GM11168 (cell line): ENCODE data around the gene PNMA8A.

Experiments
- in situ Hi-C: fragments of 300-500 bp; cut with MboI; formaldehyde crosslinking; loops from one replicate; pipeline ENCODE4 v1.12.0; 2022; ENCODE audit warnings: low sequenced_read_pairs; ENCODE audit not compliant: unreplicated experiment

PNMA8A gene

GRCh38 chr19:46472592-46472991 is 1.2 kb upstream of the PNMA8A start:
- in situ Hi-C loops: no loop called here

GRCh38 chr19:46471811-46472543 is 614 bp upstream of the PNMA8A start:
- in situ Hi-C loops: no loop called here

- in situ Hi-C loops: no loop called here
These were observed 987 bp downstream of the PNMA8A start for GRCh38 chr19:46470376-46470775.

GRCh38 chr19:46469541-46470185 is 1.7 kb downstream of the PNMA8A start:
- in situ Hi-C loops: no loop called here

- in situ Hi-C loops: no loop called here
These were observed 4.7 kb downstream of the PNMA8A start for GRCh38 chr19:46466536-46467196.

GRCh38 chr19:46463516-46463915 is 7.8 kb downstream of the PNMA8A start:
- in situ Hi-C loops: no loop called here

GRCh38 chr19:46461537-46461936 is 9.8 kb downstream of the PNMA8A start:
- in situ Hi-C loops: no loop called here

- in situ Hi-C loops: no loop called here
These were observed 10.4 kb downstream of the PNMA8A start for GRCh38 chr19:46460981-46461380.

- in situ Hi-C loops: no loop called here
These were observed 11.3 kb downstream of the PNMA8A start for GRCh38 chr19:46460055-46460454.

- in situ Hi-C loops: no loop called here
These were observed 14.4 kb downstream of the PNMA8A start for GRCh38 chr19:46456930-46457329.

- in situ Hi-C loops: no loop called here
These were observed 17.1 kb downstream of the PNMA8A start for GRCh38 chr19:46454244-46454643.

- in situ Hi-C loops: no loop called here
These were observed 17.7 kb downstream of the PNMA8A start for GRCh38 chr19:46453661-46454060.

- in situ Hi-C loops: no loop called here
These were observed 19.2 kb downstream of the PNMA8A start for GRCh38 chr19:46452186-46452585.

GRCh38 chr19:46451352-46451751 is 20.0 kb downstream of the PNMA8A start:
- in situ Hi-C loops: no loop called here

GRCh38 chr19:46450737-46451136 is 20.6 kb downstream of the PNMA8A start:
- in situ Hi-C loops: no loop called here

- in situ Hi-C loops: no loop called here
These were observed 22.1 kb downstream of the PNMA8A start for GRCh38 chr19:46449228-46449627.

GRCh38 chr19:46448601-46449000 is 22.8 kb downstream of the PNMA8A start:
- in situ Hi-C loops: no loop called here

- in situ Hi-C loops: no loop called here
These were observed 23.5 kb downstream of the PNMA8A start for GRCh38 chr19:46447824-46448223.

- in situ Hi-C loops: no loop called here
These were observed 24.4 kb downstream of the PNMA8A start for GRCh38 chr19:46447006-46447405.

- in situ Hi-C loops: no loop called here
These were observed 25.3 kb downstream of the PNMA8A start for GRCh38 chr19:46446021-46446420.

GRCh38 chr19:46442808-46443450 is 28.4 kb downstream of the PNMA8A start:
- in situ Hi-C loops: no loop called here
